Effector memory CD4-positive, alpha-beta T cell (primary cell): ENCODE data around the gene ASPA.
"Not testable (repeated sequence)": the region's sequence is repeated elsewhere in the genome, so short reads cannot be mapped to it uniquely, and the experiment has no call there.

Source experiments
- DNase-seq, 3 donors: peaks; one replicate each; pipeline ENCODE4 v3.0.0-alpha.2; 2020
- H3K27ac ChIP-seq: 2 replicates; pipeline ENCODE4 v1.7.0; 2013; ENCODE audit warnings: mild to moderate bottlenecking, low read length, moderate library complexity; ENCODE audit not compliant: insufficient read depth, poor library complexity, severe bottlenecking
- H3K27me3 ChIP-seq: replicated peaks from 2 replicates; pipeline ENCODE4 v1.7.0; 2013; ENCODE audit warnings: mild to moderate bottlenecking, low read length; ENCODE audit not compliant: insufficient read depth, control insufficient read depth, poor library complexity, severe bottlenecking
- H3K36me3 ChIP-seq: 2 replicates; pipeline ENCODE4 v1.7.0; 2013; ENCODE audit warnings: mild to moderate bottlenecking, low read length, moderate library complexity; ENCODE audit not compliant: control insufficient read depth, insufficient read depth
- H3K4me1 ChIP-seq: 2 replicates; pipeline ENCODE4 v1.7.0; 2013; ENCODE audit warnings: low read length, mild to moderate bottlenecking; ENCODE audit not compliant: control insufficient read depth, insufficient read depth, poor library complexity, severe bottlenecking
- H3K4me3 ChIP-seq: 2 replicates; pipeline ENCODE4 v1.7.0; 2013; ENCODE audit warnings: low read length, low read depth, mild to moderate bottlenecking; ENCODE audit not compliant: insufficient read depth, poor library complexity, severe bottlenecking
- H3K9me3 ChIP-seq: 2 replicates; pipeline ENCODE4 v1.7.0; 2013; ENCODE audit warnings: mild to moderate bottlenecking, low read length, moderate library complexity; ENCODE audit not compliant: control insufficient read depth

The ASPA gene

GRCh38 chr17:3505008-3505407, 29.2 kb downstream of the ASPA start:
- DNase-seq, result no peak
- no peaks in the 10 kb centered on the region for H3K4me1 ChIP-seq
- H3K4me3 ChIP-seq, result no peak overlapping the region
- H3K36me3 ChIP-seq, result no peaks in the 10 kb centered on the region
- H3K27me3 ChIP-seq, result no peaks in the 10 kb centered on the region
- no peaks in the 10 kb centered on the region for H3K9me3 ChIP-seq
- H3K27ac ChIP-seq, result no peak overlapping the region

DNA sequence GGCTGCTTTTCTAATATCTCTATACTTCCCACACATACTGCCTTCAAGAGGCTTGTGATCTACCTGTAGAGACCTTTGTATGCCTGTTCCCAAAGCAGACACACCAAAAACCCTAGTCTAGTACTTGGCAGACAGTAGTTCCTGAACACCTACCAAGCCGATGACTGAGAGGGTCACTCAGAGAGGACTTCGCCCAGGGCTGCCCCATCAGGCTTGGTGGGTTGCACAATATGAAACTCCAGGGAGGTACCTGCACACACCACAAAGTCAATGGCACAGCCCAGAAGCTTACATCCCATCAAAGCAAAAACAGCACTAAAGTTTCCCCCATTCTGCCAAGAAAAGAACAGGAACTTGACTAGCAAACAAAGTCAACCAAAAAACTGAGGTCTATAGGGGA, 30.3 kb downstream of the ASPA start:
- Histone ChIP-seq H3K4me3 (no peak overlapping the region), H3K27ac (no peak overlapping the region), H3K27me3 (no peaks in the 10 kb centered on the region), H3K9me3 (no peaks in the 10 kb centered on the region), H3K4me1 (no peaks in the 10 kb centered on the region), H3K36me3 (no peaks in the 10 kb centered on the region)
- no peak for DNase-seq

GRCh38 chr17:3507071-3507470, 31.3 kb downstream of the ASPA start:
- H3K4me1 ChIP-seq, result no peaks in the 10 kb centered on the region
- H3K4me3 ChIP-seq, result no peak overlapping the region
- DNase-seq, result no peak
- H3K9me3 ChIP-seq, result no peaks in the 10 kb centered on the region
- H3K27me3 ChIP-seq, result no peaks in the 10 kb centered on the region
- no peak overlapping the region for H3K27ac ChIP-seq
- no peaks in the 10 kb centered on the region for H3K36me3 ChIP-seq

- H3K9me3 ChIP-seq, result no peaks in the 10 kb centered on the region
Measured at GRCh38 chr17:3507869-3508268, 32.1 kb downstream of the ASPA start.

DNA sequence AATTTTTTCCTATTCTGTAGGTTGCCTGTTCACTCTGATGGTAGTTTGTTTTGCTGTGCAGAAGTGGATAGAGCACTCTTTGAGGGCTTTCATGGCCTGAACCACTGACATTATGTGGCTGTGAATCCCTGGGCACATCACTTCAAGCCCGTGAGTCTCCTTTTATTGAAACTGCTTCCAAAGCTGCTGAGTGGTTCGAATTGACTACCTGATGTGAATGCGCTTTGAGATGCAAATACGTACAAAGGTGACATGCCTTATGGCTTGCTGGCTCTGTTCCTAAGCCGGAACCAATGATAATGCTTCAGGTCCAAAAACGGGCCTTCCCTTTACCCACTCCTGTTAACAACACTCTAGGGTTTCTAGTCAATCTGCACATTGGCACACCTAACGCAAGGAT, 34.3 kb downstream of the ASPA start:
- Histone ChIP-seq H3K4me3 (no peak overlapping the region), H3K4me1 (no peaks in the 10 kb centered on the region), H3K27ac (no peak overlapping the region), H3K27me3 (no peaks in the 10 kb centered on the region), H3K36me3 (no peaks in the 10 kb centered on the region), H3K9me3 (no peaks in the 10 kb centered on the region)
- no peak for DNase-seq

More at GRCh38 chr17:3507869-3508268, 32.1 kb downstream of the ASPA start:
- Histone ChIP-seq H3K4me3 (no peak overlapping the region), H3K27ac (no peak overlapping the region), H3K27me3 (no peaks in the 10 kb centered on the region), H3K4me1 (no peaks in the 10 kb centered on the region), H3K36me3 (no peaks in the 10 kb centered on the region)
- no peak for DNase-seq

GRCh38 chr17:3511852-3512504, 36.2 kb downstream of the ASPA start:
- H3K4me1 ChIP-seq, result no peaks in the 10 kb centered on the region
- no peak overlapping the region for H3K27ac ChIP-seq
- DNase-seq, result no peak

GRCh38 chr17:3512505-3513171, 36.8 kb downstream of the ASPA start:
- Histone ChIP-seq H3K4me3 (no peak overlapping the region), H3K27ac (no peak overlapping the region)
- DNase-seq, result no peak

More at GRCh38 chr17:3511852-3512504, 36.2 kb downstream of the ASPA start:
- no peaks in the 10 kb centered on the region for H3K36me3 ChIP-seq
- no peaks in the 10 kb centered on the region for H3K27me3 ChIP-seq
- H3K4me3 ChIP-seq, result no peak overlapping the region
- no peaks in the 10 kb centered on the region for H3K9me3 ChIP-seq

DNA sequence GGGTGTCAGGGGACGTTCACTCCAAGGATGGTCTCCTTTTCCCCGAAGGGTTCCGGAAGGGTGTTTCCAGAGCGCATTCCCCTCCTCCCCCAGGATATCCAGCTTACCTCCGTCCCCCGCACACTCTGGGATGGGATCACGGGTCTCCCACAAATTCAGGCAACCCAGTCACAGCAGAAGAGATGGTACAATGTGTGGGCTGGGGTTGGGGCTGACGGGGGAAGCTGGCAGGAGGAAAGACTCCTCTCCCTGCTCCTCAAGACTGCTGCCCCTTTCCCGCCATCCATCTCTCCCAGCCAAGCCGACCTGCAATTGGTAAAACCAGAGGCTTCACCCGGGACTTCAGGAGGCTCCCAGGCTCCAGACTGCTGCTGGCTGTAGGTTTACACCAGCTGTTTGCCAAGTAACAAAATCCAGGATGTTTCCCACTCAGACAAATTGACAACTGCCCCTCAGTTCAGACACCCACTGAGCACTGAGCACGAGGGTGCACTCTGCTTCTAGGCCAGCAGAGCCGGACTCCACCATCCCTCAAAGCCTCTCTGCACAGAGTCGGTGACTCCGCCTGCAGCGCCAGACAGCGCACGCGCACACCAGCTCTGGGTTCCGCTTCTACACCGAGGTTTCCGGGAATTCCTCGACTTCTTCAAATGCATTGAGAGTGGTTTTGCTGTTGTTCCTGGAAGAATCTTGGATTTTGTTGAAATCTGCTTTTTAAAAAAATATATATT, 37.7 kb downstream of the ASPA start:
- Histone ChIP-seq H3K36me3 (no peaks in the 10 kb centered on the region), H3K27me3 (no peaks in the 10 kb centered on the region), H3K4me1 (no peaks in the 10 kb centered on the region), H3K9me3 (no peaks in the 10 kb centered on the region), H3K4me3 (no peak overlapping the region), H3K27ac (no peak overlapping the region)
- DNase-seq, result no peak

More at GRCh38 chr17:3512505-3513171, 36.8 kb downstream of the ASPA start:
- no peaks in the 10 kb centered on the region for H3K4me1 ChIP-seq
- H3K9me3 ChIP-seq, result no peaks in the 10 kb centered on the region
- no peaks in the 10 kb centered on the region for H3K27me3 ChIP-seq
- no peaks in the 10 kb centered on the region for H3K36me3 ChIP-seq

DNA sequence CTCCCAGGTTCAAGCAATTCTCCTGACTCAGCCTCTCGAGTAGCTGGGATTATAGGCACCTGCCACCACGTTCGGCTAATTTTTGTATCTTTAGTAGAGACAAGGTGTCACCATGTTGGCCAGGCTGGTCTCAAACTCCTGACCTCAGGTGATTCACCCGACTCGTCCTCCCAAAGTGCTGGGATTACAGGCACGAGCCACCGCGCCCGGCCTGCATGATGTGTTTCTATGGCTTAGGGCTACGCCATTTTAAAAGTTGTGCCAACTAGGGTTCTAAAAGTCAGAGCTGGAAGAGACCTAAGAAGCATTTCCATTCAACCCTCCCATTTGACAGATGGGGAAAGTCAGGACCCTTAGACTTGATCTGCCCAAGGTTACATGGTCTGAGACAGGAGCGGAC, 38.4 kb downstream of the ASPA start:
- H3K4me1 ChIP-seq, H3K4me3 ChIP-seq, H3K9me3 ChIP-seq, DNase-seq, H3K27ac ChIP-seq, H3K27me3 ChIP-seq, H3K36me3 ChIP-seq: not testable (repeated sequence)

DNA sequence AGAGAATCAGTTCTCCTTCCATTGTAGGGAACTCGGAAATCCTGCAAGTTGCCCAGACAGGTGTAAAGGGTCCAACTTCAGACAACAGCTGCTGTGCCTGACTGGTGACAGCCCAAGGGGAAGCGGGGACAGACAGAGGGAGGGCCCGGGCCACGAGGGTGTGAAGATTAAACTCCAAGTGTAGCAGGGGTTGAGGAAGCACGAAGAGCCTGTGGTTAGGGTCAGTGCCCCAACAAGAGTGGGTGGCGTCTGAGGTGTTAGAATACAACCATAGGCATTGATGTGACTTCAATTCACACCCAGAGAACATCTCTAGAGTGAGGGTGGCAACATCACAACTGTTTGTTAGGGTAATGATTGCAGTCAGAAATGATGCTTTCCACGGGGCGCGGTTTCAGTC, 39.1 kb downstream of the ASPA start:
- no peaks in the 10 kb centered on the region for H3K36me3 ChIP-seq
- no peaks in the 10 kb centered on the region for H3K4me1 ChIP-seq
- H3K4me3 ChIP-seq, result no peak overlapping the region
- no peak overlapping the region for H3K27ac ChIP-seq
- no peak for DNase-seq
- no peaks in the 10 kb centered on the region for H3K27me3 ChIP-seq
- no peaks in the 10 kb centered on the region for H3K9me3 ChIP-seq
